ENCODE measurements around the gene AKAP1.

The AKAP1 gene

DNA sequence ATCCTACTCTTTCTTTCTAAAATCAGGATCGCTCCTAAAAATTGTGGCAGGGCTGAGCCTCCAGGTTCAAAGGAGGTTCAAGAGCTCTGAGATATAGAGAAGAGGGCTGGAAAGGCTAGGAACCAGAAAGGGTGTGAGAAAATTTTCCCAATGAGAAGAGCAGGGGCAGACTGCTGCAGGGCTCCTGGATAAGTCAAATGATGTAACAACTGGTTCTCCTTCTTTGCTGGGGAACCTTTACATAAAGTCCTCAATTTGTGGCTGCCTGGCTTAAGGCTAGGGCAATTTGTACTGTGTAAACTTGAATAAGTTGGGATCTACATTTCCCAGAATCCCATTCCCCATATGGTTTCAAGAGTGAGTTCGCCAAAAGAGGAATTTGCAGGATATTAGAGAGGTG lies 16.3 kb upstream of the AKAP1 start:
- Mint-ChIP-seq H3K4me3 (no peak overlapping the region), H3K27ac (no peak overlapping the region), H3K9me3 (no peaks in the 10 kb centered on the region), H3K27me3 (ENCODE audit: low read depth) (peaks cover 7% of the 10 kb centered on the region), H3K36me3 (ENCODE audit: low read depth) (no peaks in the 10 kb centered on the region), H3K4me1 (peaks cover 8% of the 10 kb centered on the region)
- TF ChIP-seq CTCF (IDR thresholded peaks at IDR 0.05; ENCODE audit: unreplicated experiment in 3 of 3), result no peak

DNA sequence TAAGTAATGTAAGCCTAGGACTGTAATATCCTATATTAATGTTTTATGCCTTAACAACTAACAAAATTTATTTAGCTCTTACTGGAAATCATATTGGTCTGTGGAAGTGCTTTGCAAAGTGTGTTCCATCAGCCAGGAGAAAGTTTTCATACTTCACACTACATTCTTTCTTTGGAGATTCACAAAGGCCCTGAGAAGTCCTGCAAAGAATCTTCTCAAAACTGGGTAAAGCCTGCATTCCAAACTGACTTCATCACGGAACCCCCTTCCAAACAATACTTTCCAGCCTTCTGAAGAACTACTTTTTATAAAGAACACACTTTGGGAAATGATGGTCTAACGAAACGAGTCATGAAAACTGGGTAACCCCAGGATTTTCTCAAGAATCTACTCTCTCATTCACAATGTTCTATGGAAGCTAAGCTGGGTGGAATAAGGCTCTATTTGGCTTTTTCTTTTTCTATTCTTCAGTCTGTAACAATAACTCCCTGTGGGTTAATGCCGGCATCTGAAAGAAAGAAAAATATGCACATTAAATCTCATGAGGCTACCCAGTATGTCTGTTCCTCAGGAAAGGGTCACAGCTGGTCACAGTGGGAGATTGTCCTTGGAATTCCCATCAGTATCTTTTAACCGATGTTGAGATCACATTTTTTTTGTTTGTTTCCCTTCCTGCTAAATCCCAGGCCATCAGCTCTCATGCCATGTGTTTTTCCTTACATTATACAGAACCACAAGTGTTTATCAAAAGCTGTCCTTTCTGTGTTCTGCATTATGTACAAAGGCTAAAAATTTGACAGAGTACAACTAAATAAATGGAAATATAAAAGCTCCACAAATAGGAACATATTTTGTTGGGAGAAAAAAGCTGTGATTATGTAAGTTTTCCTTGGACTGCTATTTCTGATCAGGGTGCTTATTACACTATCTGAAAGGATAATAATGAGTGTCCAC lies 12.8 kb upstream of the AKAP1 start:
- no peak for TF ChIP-seq CTCF (IDR thresholded peaks at IDR 0.05; ENCODE audit: unreplicated experiment in 3 of 3)
- H3K27ac Mint-ChIP-seq, result no peak overlapping the region
- H3K36me3 Mint-ChIP-seq (ENCODE audit: low read depth), result no peaks in the 10 kb centered on the region
- peaks cover 5% of the 10 kb centered on the region for H3K4me1 Mint-ChIP-seq
- no peaks in the 10 kb centered on the region for H3K9me3 Mint-ChIP-seq
- peaks cover 5% of the 10 kb centered on the region for H3K27me3 Mint-ChIP-seq (ENCODE audit: low read depth)
- H3K4me3 Mint-ChIP-seq, result no peak overlapping the region

GRCh38 chr17:57073626-57074025 lies 11.4 kb upstream of the AKAP1 start:
- Mint-ChIP-seq H3K9me3 (no peaks in the 10 kb centered on the region), H3K36me3 (ENCODE audit: low read depth) (no peaks in the 10 kb centered on the region), H3K27me3 (ENCODE audit: low read depth) (peaks cover 5% of the 10 kb centered on the region), H3K4me1 (no peaks in the 10 kb centered on the region), H3K4me3 (no peak overlapping the region), H3K27ac (no peak overlapping the region)
- TF ChIP-seq CTCF (IDR thresholded peaks at IDR 0.05; ENCODE audit: unreplicated experiment in 3 of 3), result no peak

- Mint-ChIP-seq H3K4me1 (no peaks in the 10 kb centered on the region), H3K27me3 (ENCODE audit: low read depth) (peaks cover 5% of the 10 kb centered on the region), H3K36me3 (ENCODE audit: low read depth) (no peaks in the 10 kb centered on the region), H3K27ac (no peak overlapping the region), H3K9me3 (no peaks in the 10 kb centered on the region), H3K4me3 (no peak overlapping the region)
- no peak for TF ChIP-seq CTCF (IDR thresholded peaks at IDR 0.05; ENCODE audit: unreplicated experiment in 3 of 3)
These were observed 9.9 kb upstream of the AKAP1 start for GRCh38 chr17:57075193-57075592.

DNA sequence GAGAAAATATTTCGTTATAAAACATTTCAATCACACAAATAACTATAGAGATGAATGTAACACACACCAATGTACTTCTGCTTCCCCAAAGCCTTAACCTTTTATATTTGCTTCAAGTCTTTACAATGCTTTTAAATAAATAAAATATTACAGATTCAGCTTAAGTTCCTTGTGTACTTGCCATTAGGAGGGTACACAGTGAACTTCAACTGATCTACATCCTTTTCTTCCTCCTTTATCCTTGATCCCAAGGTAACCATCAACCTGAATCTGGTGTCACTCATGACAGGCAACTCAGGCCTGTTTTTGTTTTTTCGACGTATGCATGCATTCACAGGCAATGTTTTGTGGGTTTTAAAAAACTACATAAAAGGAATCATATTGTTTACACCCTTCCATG lies 9.3 kb upstream of the AKAP1 start:
- Mint-ChIP-seq H3K36me3 (ENCODE audit: low read depth) (no peaks in the 10 kb centered on the region), H3K4me1 (no peaks in the 10 kb centered on the region), H3K4me3 (no peak overlapping the region)

More for the DNA sequence above, 9.3 kb upstream of the AKAP1 start:
- Mint-ChIP-seq H3K27me3 (ENCODE audit: low read depth) (peaks cover 5% of the 10 kb centered on the region), H3K9me3 (no peaks in the 10 kb centered on the region), H3K27ac (no peak overlapping the region)
- no peak for TF ChIP-seq CTCF (IDR thresholded peaks at IDR 0.05; ENCODE audit: unreplicated experiment in 3 of 3)

Data from nephron (organoid).